Neutrophil (primary cell): ENCODE results near the gene CEACAM21.

ENCODE experiments used
- H3K27ac ChIP-seq: fragments of 200-600 bp; sonication (generic); 2 replicates; pipeline ENCODE4 v1.5.1; 2016; ENCODE audit warnings: mild to moderate bottlenecking, moderate library complexity
- H3K27me3 ChIP-seq: fragments of 200-600 bp; sonication (generic); 2 replicates; pipeline ENCODE4 v1.6.0; 2016; ENCODE audit warnings: mild to moderate bottlenecking
- H3K36me3 ChIP-seq: fragments of 200-600 bp; sonication (generic); 2 replicates; pipeline ENCODE4 v1.5.1; 2017
- H3K4me1 ChIP-seq, 2 experiments: fragments of 200-600 bp in 1 of 2; sonication (generic) in 1 of 2; 1 replicate in 1 of 2; 2 replicates in 1 of 2; pipeline versions ENCODE4 v1.5.1 to v1.6.1; 2013 to 2016; ENCODE audit warnings: low read depth in 1 of 2, low read length in 1 of 2, mild to moderate bottlenecking in 1 of 2, moderate library complexity in 1 of 2; ENCODE audit not compliant: control insufficient read depth in 1 of 2, insufficient read depth in 1 of 2
- H3K4me3 ChIP-seq, 2 experiments: fragments of 200-600 bp in 1 of 2; sonication (generic) in 1 of 2; 1 replicate in 1 of 2; 2 replicates in 1 of 2; pipeline ENCODE4 v1.5.1; 2013 to 2016; ENCODE audit warnings: low read depth in 1 of 2, low read length in 1 of 2, mild to moderate bottlenecking in 1 of 2, moderate library complexity in 1 of 2
- H3K9me3 ChIP-seq: fragments of 200-600 bp; sonication (generic); 2 replicates; pipeline ENCODE4 v1.5.1; 2016
- TF ChIP-seq, protein P1 (sequence below): fragments of 200-600 bp; sonication (generic); IDR thresholded peaks from 2 replicates; pipeline ENCODE4 v1.5.1; 2016; ENCODE audit warnings: antibody characterized with exemption

Gene CEACAM21

DNA sequence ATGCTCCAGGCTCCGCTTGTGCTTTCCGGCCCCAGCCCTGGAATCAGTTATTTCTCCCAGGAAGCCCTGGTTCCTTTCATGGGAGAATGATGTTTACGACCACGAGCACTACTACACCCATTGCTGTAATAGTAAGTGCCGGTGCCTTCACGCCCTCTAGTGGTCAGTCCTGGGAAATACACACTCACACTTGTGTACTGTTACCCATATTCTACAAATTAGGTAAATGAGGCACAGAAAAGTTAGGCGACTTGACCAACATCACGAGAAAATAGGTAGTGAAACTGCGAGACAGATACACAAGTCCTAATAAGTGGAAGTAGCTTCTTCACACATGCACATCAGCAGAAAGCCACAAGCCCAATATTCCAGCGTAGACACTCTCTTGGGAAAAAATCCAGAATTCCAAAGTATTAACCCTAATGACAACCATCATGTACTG, 21.7 kb downstream of the CEACAM21 start:
- Histone ChIP-seq H3K27ac (no peak overlapping the region), H3K4me3 (peak overlapping the region in 1 of 2 experiments; percentile 19), H3K36me3 (no peaks in the 10 kb centered on the region), H3K9me3 (no peaks in the 10 kb centered on the region), H3K4me1 (peaks cover 42 to 45% of the 10 kb centered on the region in 2 experiments), H3K27me3 (no peaks in the 10 kb centered on the region)
- TF ChIP-seq, protein P1, sequence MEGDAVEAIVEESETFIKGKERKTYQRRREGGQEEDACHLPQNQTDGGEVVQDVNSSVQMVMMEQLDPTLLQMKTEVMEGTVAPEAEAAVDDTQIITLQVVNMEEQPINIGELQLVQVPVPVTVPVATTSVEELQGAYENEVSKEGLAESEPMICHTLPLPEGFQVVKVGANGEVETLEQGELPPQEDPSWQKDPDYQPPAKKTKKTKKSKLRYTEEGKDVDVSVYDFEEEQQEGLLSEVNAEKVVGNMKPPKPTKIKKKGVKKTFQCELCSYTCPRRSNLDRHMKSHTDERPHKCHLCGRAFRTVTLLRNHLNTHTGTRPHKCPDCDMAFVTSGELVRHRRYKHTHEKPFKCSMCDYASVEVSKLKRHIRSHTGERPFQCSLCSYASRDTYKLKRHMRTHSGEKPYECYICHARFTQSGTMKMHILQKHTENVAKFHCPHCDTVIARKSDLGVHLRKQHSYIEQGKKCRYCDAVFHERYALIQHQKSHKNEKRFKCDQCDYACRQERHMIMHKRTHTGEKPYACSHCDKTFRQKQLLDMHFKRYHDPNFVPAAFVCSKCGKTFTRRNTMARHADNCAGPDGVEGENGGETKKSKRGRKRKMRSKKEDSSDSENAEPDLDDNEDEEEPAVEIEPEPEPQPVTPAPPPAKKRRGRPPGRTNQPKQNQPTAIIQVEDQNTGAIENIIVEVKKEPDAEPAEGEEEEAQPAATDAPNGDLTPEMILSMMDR, result peak; percentile 96

GRCh38 chr19:41599175-41599966, 23.4 kb downstream of the CEACAM21 start:
- Histone ChIP-seq H3K9me3 (no peaks in the 10 kb centered on the region), H3K27ac (no peak overlapping the region), H3K36me3 (no peaks in the 10 kb centered on the region), H3K4me3 (no peak overlapping the region), H3K4me1 (peaks cover 25 to 30% of the 10 kb centered on the region in 2 experiments), H3K27me3 (no peaks in the 10 kb centered on the region)
- TF ChIP-seq, protein P1, result no peak

DNA sequence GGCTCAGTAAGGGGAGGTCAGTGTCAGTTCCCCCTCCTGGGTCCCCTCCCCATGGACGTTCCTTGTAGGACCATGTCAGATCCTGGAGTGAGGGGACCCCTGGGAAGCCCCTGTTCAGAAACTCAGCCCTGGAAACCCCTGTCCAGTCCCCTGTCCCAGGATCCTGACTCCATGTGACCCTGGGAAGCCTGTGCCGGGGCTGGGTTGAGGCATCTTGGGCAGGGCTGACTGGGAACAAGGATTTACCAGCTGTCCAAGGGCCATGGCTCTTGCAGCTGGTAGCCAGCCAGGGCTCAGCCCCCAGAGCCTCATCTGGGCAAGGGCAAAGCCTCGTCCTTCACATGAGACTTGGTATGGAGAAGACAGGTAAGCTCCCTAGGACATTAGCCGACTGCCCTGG, 25.8 kb downstream of the CEACAM21 start:
- TF ChIP-seq, protein P1, result no peak
- no peaks in the 10 kb centered on the region for H3K27me3 ChIP-seq
- H3K36me3 ChIP-seq, result no peaks in the 10 kb centered on the region
- no peaks in the 10 kb centered on the region for H3K9me3 ChIP-seq
- H3K4me3 ChIP-seq, result no peak overlapping the region
- H3K27ac ChIP-seq, result no peak overlapping the region
- H3K4me1 ChIP-seq, result peaks cover 9 to 11% of the 10 kb centered on the region in 2 experiments

DNA sequence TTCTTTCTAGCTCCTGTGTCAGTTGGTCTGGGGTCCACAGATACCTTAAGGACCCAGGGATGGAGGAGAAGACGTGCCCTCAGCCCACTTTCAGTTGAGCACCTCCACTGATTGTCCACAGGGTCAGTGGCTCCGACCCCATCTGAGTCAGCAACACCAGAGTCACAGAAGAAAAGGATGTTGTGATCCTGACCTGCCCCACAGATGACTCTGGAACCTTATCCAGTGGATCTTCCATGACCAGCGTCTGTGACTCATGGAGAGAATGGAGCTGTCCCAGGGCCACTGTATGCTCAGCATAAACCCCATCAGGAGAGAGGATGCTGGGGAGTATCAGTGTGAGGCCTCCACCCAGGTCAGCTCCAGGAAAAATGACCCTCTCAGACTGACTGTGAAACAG, 28.9 kb downstream of the CEACAM21 start:
- no peak overlapping the region for H3K4me3 ChIP-seq
- H3K9me3 ChIP-seq, result no peaks in the 10 kb centered on the region
- H3K36me3 ChIP-seq, result no peaks in the 10 kb centered on the region
- TF ChIP-seq, protein P1, result no peak
- no peak overlapping the region for H3K27ac ChIP-seq
- no peaks in the 10 kb centered on the region for H3K27me3 ChIP-seq
- peaks cover 3% of the 10 kb centered on the region in 2 experiments for H3K4me1 ChIP-seq

DNA sequence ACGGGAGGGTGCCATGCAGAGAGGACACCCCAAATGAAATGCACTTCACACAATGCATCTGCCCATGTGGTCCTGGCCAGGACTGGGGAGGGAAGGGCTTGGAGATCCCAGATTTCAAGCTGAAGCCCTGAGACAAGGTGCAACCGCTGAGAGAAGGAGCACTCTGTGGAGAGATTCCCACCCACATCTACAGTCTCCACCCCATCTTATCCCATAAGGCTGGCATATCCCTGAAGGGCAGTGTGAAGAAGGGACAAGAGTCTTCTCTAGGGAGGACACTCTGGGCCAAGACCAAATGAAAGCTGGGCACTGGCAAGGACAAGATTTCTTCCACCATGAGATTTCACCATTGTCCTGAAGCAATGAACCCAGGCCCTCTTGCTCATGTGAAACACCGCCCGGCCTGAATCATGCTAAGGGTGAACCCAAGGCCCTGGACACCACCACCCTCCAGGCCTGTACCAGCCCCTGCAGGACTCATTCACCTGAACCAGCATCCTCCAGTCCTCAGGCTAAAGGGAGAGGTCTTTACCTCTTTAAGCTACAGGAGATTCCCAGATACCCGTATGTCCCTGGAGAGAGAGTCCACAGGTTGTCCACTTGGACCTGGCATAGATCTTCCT, 30.4 kb downstream of the CEACAM21 start:
- no peaks in the 10 kb centered on the region for H3K27me3 ChIP-seq
- H3K4me3 ChIP-seq, result no peak overlapping the region
- no peaks in the 10 kb centered on the region for H3K36me3 ChIP-seq
- TF ChIP-seq, protein P1, result no peak
- no peak overlapping the region for H3K27ac ChIP-seq
- H3K4me1 ChIP-seq, result peaks cover 8 to 16% of the 10 kb centered on the region in 2 experiments
- H3K9me3 ChIP-seq, result no peaks in the 10 kb centered on the region
